IPS-18c (cell line): Measurements from ENCODE around the gene KCND3.
"Not testable (repeated sequence)": the region's sequence is repeated elsewhere in the genome, so short reads cannot be mapped to it uniquely, and the experiment has no call there.

Experiments used
- H3K4me3 ChIP-seq: 2 replicates; pipeline ENCODE4 v1.7.0; 2013; ENCODE audit warnings: low read depth, mild to moderate bottlenecking, low read length, moderate library complexity; ENCODE audit not compliant: insufficient read depth
- H3K9me3 ChIP-seq: one replicate; pipeline ENCODE4 v1.6.1; 2013; ENCODE audit warnings: mild to moderate bottlenecking, low read length, moderate library complexity; ENCODE audit not compliant: control insufficient read depth, insufficient read depth

KCND3 gene

GRCh38 chr1:111742938-111743549, 246.4 kb downstream of the KCND3 start:
- H3K9me3 ChIP-seq = no peaks in the 10 kb centered on the region
- H3K4me3 ChIP-seq = no peak overlapping the region

DNA sequence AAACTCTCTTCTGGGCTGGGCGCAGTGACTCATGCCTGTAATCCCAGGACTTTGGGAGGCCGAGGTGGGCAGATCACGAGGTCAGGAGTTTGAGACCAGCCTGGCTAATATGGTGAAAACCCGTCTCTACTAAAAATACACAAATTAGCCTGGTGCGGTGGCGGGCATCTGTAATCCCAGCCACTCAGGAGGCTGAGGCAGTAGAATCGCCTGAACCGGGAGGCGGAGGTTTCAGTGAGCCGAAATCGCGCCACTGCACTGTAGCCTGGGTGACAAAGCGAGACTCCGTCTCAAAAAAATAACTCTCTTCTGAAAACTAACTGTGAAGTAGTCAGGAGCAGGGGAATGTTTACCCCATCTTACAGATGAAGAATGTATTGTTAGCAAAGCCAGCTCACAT, 247.2 kb downstream of the KCND3 start:
- H3K9me3 ChIP-seq, H3K4me3 ChIP-seq: not testable (repeated sequence)

- Histone ChIP-seq H3K4me3 (peak overlapping the region; percentile 89), H3K9me3 (no peaks in the 10 kb centered on the region)
Measured at GRCh38 chr1:111739925-111740765, 249.3 kb downstream of the KCND3 start.

DNA sequence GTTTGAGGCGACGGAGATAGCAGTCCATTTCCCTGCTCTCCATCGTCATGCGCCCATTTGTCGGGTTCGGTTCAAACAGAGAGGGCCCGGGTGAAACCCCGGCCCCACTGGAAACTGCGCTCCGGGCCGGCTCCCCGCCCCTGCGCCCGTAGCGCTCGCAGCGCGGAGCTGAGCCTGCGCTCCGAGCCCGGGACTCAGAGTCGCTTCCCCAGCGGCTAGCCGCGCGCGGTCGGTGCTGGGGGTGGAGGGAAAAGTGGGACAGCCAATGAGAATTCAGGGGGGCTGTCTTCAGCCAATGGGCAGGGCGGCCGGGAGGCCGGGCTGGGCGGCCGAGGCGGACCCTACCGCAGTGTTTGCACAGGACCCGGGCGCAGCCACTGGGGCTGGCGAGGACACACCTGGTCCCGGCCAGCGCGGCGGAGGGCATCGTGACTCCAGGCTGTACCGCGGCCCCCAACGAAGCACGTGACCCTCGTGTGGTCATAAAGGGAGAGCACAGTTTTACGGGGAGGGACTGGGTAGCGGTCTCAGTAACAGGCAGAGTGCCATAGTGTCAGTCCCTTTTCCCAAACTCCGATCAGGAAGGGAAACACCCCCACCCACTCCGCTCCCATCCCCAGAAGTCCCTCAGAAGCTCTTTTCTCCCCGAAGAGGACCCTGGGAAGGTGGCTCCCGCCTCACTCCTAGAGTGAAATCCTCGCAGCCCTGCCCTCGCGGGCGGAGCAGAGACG, 250.1 kb downstream of the KCND3 start, which contains the start of gene INKA2:
TSS of gene INKA2 (minus strand) at position 202 of the 731 bp plus-strand sequence. CDS start at position 49, 153 bp downstream.
- Histone ChIP-seq H3K4me3 (peak within 1 kb of the TSS; percentile 89), H3K9me3 (no peaks in the 10 kb centered on the region)

- Histone ChIP-seq H3K4me3 (peak overlapping the region; percentile 89), H3K9me3 (no peaks in the 10 kb centered on the region)
Measured at GRCh38 chr1:111738436-111739193, 250.9 kb downstream of the KCND3 start.

GRCh38 chr1:111738133-111738435, 251.4 kb downstream of the KCND3 start:
- Histone ChIP-seq H3K9me3 (no peaks in the 10 kb centered on the region), H3K4me3 (peak overlapping the region; percentile 89)

DNA sequence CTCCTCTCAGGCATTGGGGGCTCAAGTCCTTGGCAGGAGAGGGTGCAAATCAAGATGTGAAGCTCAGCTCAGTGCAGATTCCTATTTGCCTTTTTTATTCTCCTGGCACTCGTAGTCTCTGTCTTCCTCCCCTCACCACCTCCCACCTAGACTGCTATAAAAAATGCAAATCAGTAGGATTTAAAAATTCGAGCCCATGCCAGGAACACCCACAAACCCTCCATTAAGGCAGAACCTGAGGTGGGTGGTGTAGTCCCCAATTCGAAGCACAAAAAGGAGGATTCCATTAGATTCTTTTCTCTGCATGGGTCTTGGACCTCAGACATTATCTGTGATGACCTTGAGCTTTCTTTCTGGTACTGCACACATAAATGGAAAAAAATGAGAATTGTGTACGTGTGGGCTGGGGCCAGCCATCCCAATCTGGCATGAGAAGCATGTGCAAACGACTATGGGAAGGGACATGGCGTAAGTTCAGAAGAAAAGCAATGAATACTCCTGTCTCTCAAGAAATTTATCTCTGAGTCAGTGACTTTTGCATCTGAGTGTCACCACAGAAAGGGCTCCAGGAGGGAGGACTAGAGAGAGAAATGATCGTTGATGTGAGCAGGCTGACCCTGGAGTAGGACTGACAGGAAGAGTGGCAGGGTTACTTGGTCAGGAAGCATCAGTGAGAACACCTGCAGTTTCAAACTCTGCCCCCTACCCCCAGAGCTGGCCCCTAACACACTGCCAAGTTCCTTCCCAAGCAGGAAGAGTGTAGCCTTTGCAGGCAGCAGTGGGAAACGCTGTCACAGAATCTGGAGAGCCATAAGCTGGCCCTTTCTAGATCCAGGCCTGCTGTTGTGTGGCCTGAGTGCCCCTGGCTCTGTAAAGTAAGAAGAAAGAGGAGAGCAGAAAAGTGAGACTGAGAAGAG, 252.0 kb downstream of the KCND3 start:
- Histone ChIP-seq H3K4me3 (peak overlapping the region; percentile 89), H3K9me3 (no peaks in the 10 kb centered on the region)

DNA sequence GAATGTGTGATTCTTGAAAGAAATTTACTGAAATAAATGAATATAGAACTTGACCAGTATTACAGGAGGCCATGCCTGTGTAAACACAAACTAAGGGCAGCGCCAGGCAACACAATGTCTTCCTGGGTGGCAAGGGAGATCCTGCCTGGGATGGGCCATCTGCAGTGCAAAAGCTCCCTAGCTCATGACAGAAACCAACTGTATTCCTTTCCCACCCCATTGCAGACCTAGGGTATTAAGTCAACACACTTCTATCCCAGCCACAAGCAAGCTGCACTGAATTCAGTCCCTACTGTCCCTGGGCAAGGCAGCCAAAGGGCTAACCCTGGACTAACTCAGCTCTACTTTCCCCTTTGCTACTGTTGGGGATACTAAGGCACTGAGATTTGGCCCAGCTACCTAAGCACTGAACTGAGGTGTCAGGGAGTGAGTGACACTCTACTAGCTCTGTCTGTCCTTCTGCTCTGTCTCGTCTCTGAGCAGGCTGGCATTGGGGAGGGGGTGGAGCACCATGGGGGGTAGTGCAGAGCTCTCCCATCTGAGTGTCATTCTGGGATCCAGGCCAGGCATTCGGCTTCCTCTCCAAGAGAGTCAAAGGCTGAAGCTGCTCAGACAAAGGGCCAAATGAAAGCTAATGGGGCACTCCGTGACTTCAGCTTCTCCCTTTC, 252.8 kb downstream of the KCND3 start:
- H3K9me3 ChIP-seq = no peaks in the 10 kb centered on the region
- H3K4me3 ChIP-seq = no peak overlapping the region; the same call in 1 of the 2 replicates

DNA sequence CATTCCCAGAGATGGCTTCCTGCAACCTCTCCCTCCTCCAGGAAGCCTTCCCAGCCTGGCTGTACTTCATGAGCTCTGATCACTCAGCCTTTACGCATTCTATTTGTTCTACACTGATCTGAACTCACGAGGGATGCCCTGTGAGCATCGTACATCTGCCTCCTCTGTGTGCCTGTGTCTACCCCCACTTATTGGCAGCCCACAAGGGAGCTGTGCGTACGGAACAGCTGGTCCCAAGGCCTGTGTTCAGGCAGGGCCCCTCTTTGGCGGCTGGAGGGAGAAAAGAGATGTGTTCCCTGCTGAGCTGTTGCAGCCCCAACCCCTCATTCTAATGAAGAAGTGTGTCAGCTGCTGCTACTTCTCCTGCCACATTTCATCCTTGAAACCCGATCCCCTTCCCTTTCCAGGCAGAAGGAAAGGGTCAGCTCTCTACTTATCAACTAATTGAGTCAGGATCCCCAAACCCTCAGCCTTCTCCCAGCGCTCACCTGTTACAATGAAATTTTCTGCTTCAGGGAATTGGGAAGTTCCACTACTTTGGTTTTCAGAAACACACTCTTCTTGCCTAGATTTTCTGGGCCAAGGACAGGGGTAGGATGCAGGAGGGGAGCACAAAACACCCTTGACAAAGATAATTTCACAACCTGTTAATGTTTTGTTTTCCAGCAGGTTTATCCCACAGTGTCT, 253.5 kb downstream of the KCND3 start:
- Histone ChIP-seq H3K9me3 (no peaks in the 10 kb centered on the region), H3K4me3 (no peak overlapping the region; the same call in 1 of the 2 replicates)

DNA sequence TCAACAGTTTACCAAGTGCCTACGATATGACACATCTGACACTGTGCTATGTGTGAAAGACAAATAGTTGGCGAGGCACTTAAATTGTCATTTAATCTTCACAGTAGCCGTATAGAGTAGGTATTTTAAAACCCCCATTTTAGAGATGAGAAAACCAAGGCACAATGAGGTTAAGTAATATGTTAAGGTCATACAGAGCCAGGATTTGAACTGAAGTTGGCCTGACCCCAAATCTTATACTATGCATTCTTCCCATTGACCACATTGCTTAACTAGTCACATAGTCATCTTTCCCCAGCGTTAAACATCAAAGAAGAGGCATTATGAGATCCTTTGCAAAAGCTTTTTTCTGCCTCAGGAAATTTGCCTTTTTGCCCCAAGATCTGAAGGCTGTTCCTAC, 254.1 kb downstream of the KCND3 start:
- Histone ChIP-seq H3K9me3 (no peaks in the 10 kb centered on the region), H3K4me3 (no peak overlapping the region)

GRCh38 chr1:111734856-111735255, 254.6 kb downstream of the KCND3 start:
- Histone ChIP-seq H3K4me3 (no peak overlapping the region), H3K9me3 (no peaks in the 10 kb centered on the region)

DNA sequence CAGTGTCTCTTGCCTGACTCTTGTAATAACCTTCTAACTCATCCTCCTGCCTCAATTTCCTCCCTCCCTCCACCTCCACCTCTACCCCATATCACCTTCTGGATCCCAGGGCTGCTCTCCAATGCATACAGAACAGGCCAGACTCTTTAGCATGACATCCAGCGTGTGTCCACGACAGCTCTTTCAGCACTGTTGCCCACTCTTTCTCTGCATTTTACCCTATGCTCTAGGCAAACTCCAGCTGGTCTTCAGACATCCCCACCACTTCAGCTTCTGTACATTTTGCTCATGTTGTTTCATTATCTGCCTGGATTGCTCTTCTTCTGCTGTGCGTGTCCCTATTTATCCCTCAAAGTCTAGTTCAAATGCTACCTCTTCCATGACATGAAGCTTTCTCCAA, 255.0 kb downstream of the KCND3 start:
- no peaks in the 10 kb centered on the region for H3K9me3 ChIP-seq
- H3K4me3 ChIP-seq = no peak overlapping the region

DNA sequence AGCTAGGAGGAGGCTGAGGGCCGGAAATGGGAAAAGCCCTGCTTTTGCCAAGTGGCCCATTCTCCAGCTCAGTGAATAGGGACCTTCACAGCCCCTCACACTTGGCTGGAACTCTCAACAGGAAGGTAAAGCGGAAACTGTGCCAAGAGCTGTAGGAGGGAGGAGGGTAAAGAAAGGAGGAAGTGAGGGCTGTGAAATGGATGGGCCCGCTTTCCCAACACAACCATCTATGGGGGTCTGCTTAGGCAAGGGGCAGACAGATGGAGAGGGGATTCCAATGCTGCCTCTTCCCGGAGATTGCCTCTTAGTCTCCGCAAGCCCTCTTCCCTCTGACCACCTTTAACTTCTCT, 255.5 kb downstream of the KCND3 start:
- no peaks in the 10 kb centered on the region for H3K9me3 ChIP-seq
- no peak overlapping the region; the same call in 1 of the 2 replicates for H3K4me3 ChIP-seq

DNA sequence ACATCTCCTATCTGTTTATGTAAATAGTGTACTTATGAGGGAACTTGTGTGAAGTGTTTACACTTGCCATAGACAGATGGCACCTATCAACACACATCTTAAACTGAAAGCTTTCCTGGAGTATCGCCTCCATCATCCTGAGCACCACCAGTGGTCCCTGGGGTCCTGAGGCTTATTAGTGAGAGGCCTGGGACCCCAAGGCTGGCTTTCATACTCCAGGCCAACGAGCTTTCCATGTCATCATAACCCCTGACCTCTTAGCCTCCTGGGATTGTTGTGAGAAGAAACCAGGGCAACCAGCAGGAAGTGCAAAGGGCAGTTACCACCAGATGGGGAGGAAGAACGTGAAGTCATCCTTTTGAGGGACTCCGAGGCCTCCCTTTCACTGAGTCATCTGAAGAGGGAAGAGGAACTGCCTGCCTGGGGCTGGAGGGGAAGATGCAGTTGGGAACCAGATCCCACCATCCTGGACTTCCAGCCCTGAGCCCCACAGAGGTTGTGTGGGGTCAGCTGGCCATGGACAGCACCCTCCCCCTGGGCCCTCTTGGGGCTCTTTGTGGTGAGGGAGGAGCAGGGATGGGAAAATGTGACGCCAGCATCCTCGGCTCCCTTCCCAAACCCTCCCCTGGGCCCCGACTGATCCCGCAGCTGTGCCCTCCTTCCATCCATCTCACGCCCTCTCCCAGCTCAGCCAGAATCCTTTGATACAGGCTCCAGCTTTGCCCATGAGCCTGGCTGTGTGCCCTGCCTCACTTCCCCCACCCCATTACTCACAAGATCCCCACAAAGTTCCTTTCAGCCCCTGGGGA, 256.1 kb downstream of the KCND3 start:
- Histone ChIP-seq H3K9me3 (no peaks in the 10 kb centered on the region), H3K4me3 (no peak overlapping the region; the same call in 1 of the 2 replicates)

- H3K4me3 ChIP-seq = no peak overlapping the region
- H3K9me3 ChIP-seq = no peaks in the 10 kb centered on the region
Measured at GRCh38 chr1:111732718-111733117, 256.8 kb downstream of the KCND3 start.
